ENCODE results near the gene PLEKHA7. TPM values are rescaled to one million over a fixed set of nuclear protein-coding genes. Genes with fewer than 3 reads are reported as not detected.

PLEKHA7 gene
- total RNA-seq, 4 donors from 2014 or later = 23.6 to 47.5 (median 32.7) TPM

- Histone ChIP-seq H3K27ac (peak overlapping the region; percentile 62), H3K27me3 (no peaks in the 10 kb centered on the region), H3K9me3 (no peaks in the 10 kb centered on the region), H3K36me3 (no peaks in the 10 kb centered on the region), H3K4me1 (peaks cover 23% of the 10 kb centered on the region), H3K4me3 (no peak overlapping the region)
- no peak for TF ChIP-seq POLR2AphosphoS5 (IDR thresholded peaks at IDR 0.05)
- TF ChIP-seq POLR2A (IDR thresholded peaks at IDR 0.05) = no peak
- TF ChIP-seq, protein P1, sequence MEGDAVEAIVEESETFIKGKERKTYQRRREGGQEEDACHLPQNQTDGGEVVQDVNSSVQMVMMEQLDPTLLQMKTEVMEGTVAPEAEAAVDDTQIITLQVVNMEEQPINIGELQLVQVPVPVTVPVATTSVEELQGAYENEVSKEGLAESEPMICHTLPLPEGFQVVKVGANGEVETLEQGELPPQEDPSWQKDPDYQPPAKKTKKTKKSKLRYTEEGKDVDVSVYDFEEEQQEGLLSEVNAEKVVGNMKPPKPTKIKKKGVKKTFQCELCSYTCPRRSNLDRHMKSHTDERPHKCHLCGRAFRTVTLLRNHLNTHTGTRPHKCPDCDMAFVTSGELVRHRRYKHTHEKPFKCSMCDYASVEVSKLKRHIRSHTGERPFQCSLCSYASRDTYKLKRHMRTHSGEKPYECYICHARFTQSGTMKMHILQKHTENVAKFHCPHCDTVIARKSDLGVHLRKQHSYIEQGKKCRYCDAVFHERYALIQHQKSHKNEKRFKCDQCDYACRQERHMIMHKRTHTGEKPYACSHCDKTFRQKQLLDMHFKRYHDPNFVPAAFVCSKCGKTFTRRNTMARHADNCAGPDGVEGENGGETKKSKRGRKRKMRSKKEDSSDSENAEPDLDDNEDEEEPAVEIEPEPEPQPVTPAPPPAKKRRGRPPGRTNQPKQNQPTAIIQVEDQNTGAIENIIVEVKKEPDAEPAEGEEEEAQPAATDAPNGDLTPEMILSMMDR (IDR thresholded peaks at IDR 0.05) = no peak
- TF ChIP-seq EP300 (IDR thresholded peaks at IDR 0.05) = no peak
- WGBS = 59% methylated on average over 6 of the region's 6 CpGs
- no peak for DNase-seq (ENCODE audit: low spot score in 2 of 2)
These were observed 27.0 kb downstream of the PLEKHA7 start for GRCh38 chr11:16987205-16987568.

DNA sequence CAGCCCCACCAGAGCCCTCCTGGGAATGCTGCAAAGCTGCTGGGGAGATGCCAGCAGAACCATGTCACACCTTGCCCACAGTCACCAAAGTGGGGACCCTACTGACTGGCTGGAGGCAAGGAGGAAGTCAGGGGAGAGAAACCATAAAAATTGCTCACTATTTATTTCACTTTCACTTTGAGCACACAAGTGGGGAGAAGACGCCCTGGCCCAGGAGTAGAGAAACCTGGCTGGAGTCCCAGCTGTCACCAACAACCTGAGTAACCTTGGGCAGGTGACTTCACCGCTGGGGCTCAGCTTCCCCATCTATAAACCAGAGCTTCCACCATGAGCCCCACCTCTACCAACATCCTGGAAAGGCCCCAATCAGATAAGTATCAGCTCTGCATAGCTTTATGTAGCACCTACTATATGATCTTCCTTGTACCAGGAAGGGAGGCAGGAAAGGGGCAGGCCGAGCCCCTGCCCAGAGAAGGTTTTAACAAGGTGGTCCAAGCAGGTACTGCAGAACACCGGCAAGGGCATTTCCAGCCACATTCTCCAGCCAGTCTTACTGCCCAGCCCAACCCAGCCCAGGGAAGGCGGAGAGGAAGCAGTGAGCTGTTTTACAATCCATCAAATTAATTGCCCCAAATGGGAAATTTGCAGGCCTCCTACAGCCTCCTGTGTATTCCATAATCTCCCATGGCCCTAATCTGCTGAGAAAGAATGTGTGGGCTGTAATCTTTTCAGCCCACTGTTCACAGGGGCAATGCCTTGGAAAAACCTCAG is 27.6 kb downstream of the PLEKHA7 start:
- Histone ChIP-seq H3K27ac (peak overlapping the region; percentile 62), H3K4me3 (no peak overlapping the region), H3K9me3 (no peaks in the 10 kb centered on the region), H3K4me1 (peaks cover 26% of the 10 kb centered on the region), H3K36me3 (no peaks in the 10 kb centered on the region), H3K27me3 (no peaks in the 10 kb centered on the region)
- 44% methylated on average over 5 of the region's 5 CpGs for WGBS
- TF ChIP-seq EP300 (IDR thresholded peaks at IDR 0.05) (no peak), POLR2A (IDR thresholded peaks at IDR 0.05) (no peak)
- no peak for DNase-seq (ENCODE audit: low spot score in 2 of 2)

- Histone ChIP-seq H3K36me3 (no peaks in the 10 kb centered on the region), H3K4me1 (peaks cover 28% of the 10 kb centered on the region), H3K27me3 (no peaks in the 10 kb centered on the region), H3K9me3 (no peaks in the 10 kb centered on the region), H3K27ac (no peak overlapping the region), H3K4me3 (no peak overlapping the region)
- no peak for DNase-seq (ENCODE audit: low spot score in 2 of 2)
- 72% methylated on average over 4 of the region's 4 CpGs for WGBS
- TF ChIP-seq, protein P1 (IDR thresholded peaks at IDR 0.05) = no peak
- TF ChIP-seq POLR2A (IDR thresholded peaks at IDR 0.05) (no peak), POLR2AphosphoS5 (IDR thresholded peaks at IDR 0.05) (no peak), EP300 (IDR thresholded peaks at IDR 0.05) (no peak)
These were observed 28.9 kb downstream of the PLEKHA7 start for GRCh38 chr11:16985297-16985696.

DNA sequence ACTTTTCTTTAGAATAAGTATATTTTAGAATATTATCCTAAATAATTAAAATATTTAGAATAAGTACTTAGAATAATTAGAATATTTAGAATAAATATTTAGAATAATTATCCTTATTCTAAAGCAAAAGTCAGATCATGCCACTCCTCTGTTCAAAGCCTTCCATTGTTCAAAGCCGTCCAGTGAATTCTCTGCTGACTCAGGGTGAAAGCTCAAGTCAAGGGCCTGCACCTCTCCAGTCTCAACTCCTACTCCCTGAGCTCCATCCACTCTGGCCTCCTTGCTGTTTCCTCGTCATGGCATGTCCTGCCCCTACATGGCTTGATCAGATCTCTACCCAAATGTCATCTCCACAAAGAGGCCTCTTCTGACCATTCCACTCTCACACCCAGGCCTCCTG is 30.0 kb downstream of the PLEKHA7 start:
- no peak for DNase-seq (ENCODE audit: low spot score in 2 of 2)
- Histone ChIP-seq H3K27ac (no peak overlapping the region), H3K36me3 (no peaks in the 10 kb centered on the region), H3K4me3 (no peak overlapping the region), H3K9me3 (no peaks in the 10 kb centered on the region), H3K4me1 (peaks cover 28% of the 10 kb centered on the region), H3K27me3 (no peaks in the 10 kb centered on the region)
- no peak for TF ChIP-seq EP300 (IDR thresholded peaks at IDR 0.05)
- TF ChIP-seq POLR2A (IDR thresholded peaks at IDR 0.05) = no peak
- TF ChIP-seq, protein P1 (IDR thresholded peaks at IDR 0.05) = no peak
- no peak for TF ChIP-seq POLR2AphosphoS5 (IDR thresholded peaks at IDR 0.05)
- 94% methylated on average over 2 of the region's 2 CpGs for WGBS

DNA sequence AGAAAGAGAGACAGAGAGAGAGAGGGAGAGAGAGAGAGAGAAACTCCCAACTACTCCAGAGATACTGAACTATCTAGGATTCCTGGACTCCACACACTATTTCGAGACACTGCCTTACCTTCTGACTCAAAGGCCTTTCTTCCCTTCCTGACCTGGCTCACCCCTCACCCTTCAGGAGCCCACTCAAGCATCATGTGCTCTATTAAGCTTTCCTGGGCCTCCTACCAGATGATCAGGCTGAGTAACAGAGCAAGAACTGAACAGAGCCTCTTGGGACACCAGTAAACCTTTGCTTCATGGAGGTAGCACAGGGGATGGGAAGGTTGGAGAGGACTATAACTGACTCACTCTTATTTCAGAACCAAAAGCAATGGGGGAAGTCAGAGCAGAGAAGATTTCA is 31.4 kb downstream of the PLEKHA7 start:
- H3K4me1 ChIP-seq = peaks cover 24% of the 10 kb centered on the region
- 91% methylated on average over 1 of the region's 1 CpG for WGBS

More for the DNA sequence above, 31.4 kb downstream of the PLEKHA7 start:
- DNase-seq (ENCODE audit: low spot score in 2 of 2) = no peak
- no peak overlapping the region for H3K4me3 ChIP-seq
- TF ChIP-seq, protein P1 (IDR thresholded peaks at IDR 0.05) = no peak
- no peak for TF ChIP-seq EP300 (IDR thresholded peaks at IDR 0.05)
- TF ChIP-seq POLR2A (IDR thresholded peaks at IDR 0.05) = no peak
- TF ChIP-seq POLR2AphosphoS5 (IDR thresholded peaks at IDR 0.05) = no peak
- H3K9me3 ChIP-seq = no peaks in the 10 kb centered on the region
- no peaks in the 10 kb centered on the region for H3K36me3 ChIP-seq
- peak overlapping the region; percentile 73 for H3K27ac ChIP-seq
- H3K27me3 ChIP-seq = no peaks in the 10 kb centered on the region

All from suprapubic skin (tissue), 4 donors.